HepG2 (cell line): ENCODE measurements around the gene ALX3. TPM values are rescaled to one million over a fixed set of nuclear protein-coding genes. Genes with fewer than 3 reads are reported as not detected.

Experiments used
- ATM ChIP-seq: fragments of 450-650 bp; IDR thresholded peaks from 2 replicates; pipeline ENCODE4 v1.7.1; 2017; ENCODE audit warnings: mild to moderate bottlenecking, borderline replicate concordance
- DR1 ChIP-seq: sonication (generic); formaldehyde crosslinking; IDR thresholded peaks from 2 replicates; pipeline ENCODE4 v1.8.0; 2021; ENCODE audit warnings: mild to moderate bottlenecking, missing genetic modification reagents, inconsistent platforms
- ELF1 ChIP-seq: sonication (generic); formaldehyde crosslinking; IDR thresholded peaks from 2 replicates; pipeline ENCODE4 v1.4.0; 2020; ENCODE audit warnings: missing genetic modification reagents
- ETV5 ChIP-seq: IDR thresholded peaks from 2 replicates; pipeline ENCODE4 v1.6.1; 2018; ENCODE audit warnings: missing biosample characterization, missing genetic modification reagents, inconsistent platforms, borderline replicate concordance
- GLMP ChIP-seq: sonication (generic); formaldehyde crosslinking; IDR thresholded peaks from 2 replicates; pipeline ENCODE4 v1.9.0; 2021; ENCODE audit warnings: missing genetic modification reagents, mild to moderate bottlenecking, borderline replicate concordance
- GPN1 ChIP-seq: sonication (generic); formaldehyde crosslinking; IDR thresholded peaks from 2 replicates; pipeline ENCODE4 v1.5.1; 2020; ENCODE audit warnings: missing genetic modification reagents, borderline replicate concordance
- GTF3A ChIP-seq: sonication (generic); formaldehyde crosslinking; conservative IDR thresholded peaks from 2 replicates; pipeline ENCODE4 v1.4.0; 2020; ENCODE audit warnings: mild to moderate bottlenecking, missing genetic modification reagents
- JUNB ChIP-seq: sonication (generic); formaldehyde crosslinking; IDR thresholded peaks from 2 replicates; pipeline ENCODE4 v1.8.0; 2022; ENCODE audit warnings: missing genetic modification reagents, mild to moderate bottlenecking, borderline replicate concordance
- MIER2 ChIP-seq: IDR thresholded peaks from 2 replicates; pipeline ENCODE4 v1.6.1; 2016; ENCODE audit warnings: missing biosample characterization, missing genetic modification reagents
- MXD4 ChIP-seq: IDR thresholded peaks from 2 replicates; pipeline ENCODE4 v1.6.1; 2016; ENCODE audit warnings: mild to moderate bottlenecking, missing biosample characterization, missing genetic modification reagents
- MYPOP ChIP-seq: sonication (generic); formaldehyde crosslinking; IDR thresholded peaks from 2 replicates; pipeline ENCODE4 v1.8.1; 2023; ENCODE audit warnings: mild to moderate bottlenecking, moderate library complexity, missing genetic modification reagents
- NFE2L2 ChIP-seq: fragments of 150-350 bp; IDR thresholded peaks from 2 replicates; pipeline ENCODE4 v1.6.1; 2014; ENCODE audit warnings: low read length
- POLR2AphosphoS5 ChIP-seq: IDR thresholded peaks from 2 replicates; pipeline ENCODE4 v1.6.1; 2012; ENCODE audit warnings: low read depth, low read length
- RBM22 ChIP-seq: fragments of 200-400 bp; formaldehyde crosslinking; optimal IDR thresholded peaks from 2 replicates; pipeline ENCODE3; 2017; ENCODE audit warnings: mild to moderate bottlenecking, low read length, moderate library complexity
- RXRB ChIP-seq: IDR thresholded peaks from 2 replicates; pipeline ENCODE4 v1.6.1; 2016; ENCODE audit warnings: borderline replicate concordance, missing genetic modification reagents, missing compliant biosample characterization
- SIN3A ChIP-seq: IDR thresholded peaks from 2 replicates; pipeline ENCODE4 v1.6.1; 2011; ENCODE audit warnings: low read depth, mild to moderate bottlenecking, control low read depth, low read length, borderline replicate concordance
- ZNF101 ChIP-seq: sonication (generic); formaldehyde crosslinking; IDR thresholded peaks from 2 replicates; pipeline ENCODE4 v1.4.0; 2020; ENCODE audit warnings: mild to moderate bottlenecking, low read depth, missing genetic modification reagents, borderline replicate concordance
- ZNF292 ChIP-seq: sonication (generic); formaldehyde crosslinking; IDR thresholded peaks from 2 replicates; pipeline ENCODE4 v1.8.1; 2022; ENCODE audit warnings: mild to moderate bottlenecking, low read depth, missing genetic modification reagents, borderline replicate concordance
- ZNF468 ChIP-seq: sonication (generic); formaldehyde crosslinking; IDR thresholded peaks from 2 replicates; pipeline ENCODE4 v1.8.0; 2022; ENCODE audit warnings: mild to moderate bottlenecking, moderate library complexity, missing genetic modification reagents
- ZNF547 ChIP-seq: sonication (generic); formaldehyde crosslinking; IDR thresholded peaks from 2 replicates; pipeline ENCODE4 v1.5.1; 2020; ENCODE audit warnings: mild to moderate bottlenecking, missing genetic modification reagents
- ZNF605 ChIP-seq: sonication (generic); formaldehyde crosslinking; IDR thresholded peaks from 2 replicates; pipeline ENCODE4 v1.8.0; 2022; ENCODE audit warnings: mild to moderate bottlenecking, missing genetic modification reagents
- ZNF672 ChIP-seq: sonication (generic); formaldehyde crosslinking; IDR thresholded peaks from 2 replicates; pipeline ENCODE4 v1.8.1; 2022; ENCODE audit warnings: missing genetic modification reagents
- ZNF709 ChIP-seq: sonication (generic); formaldehyde crosslinking; IDR thresholded peaks from 2 replicates; pipeline ENCODE4 v1.5.0; 2020; ENCODE audit warnings: mild to moderate bottlenecking, missing genetic modification reagents
- ZZZ3 ChIP-seq: sonication (generic); formaldehyde crosslinking; IDR thresholded peaks from 2 replicates; pipeline ENCODE4 v1.4.0; 2020; ENCODE audit warnings: missing genetic modification reagents, mild to moderate bottlenecking, borderline replicate concordance
- polyA plus RNA-seq, 8 experiments: library from polyadenylated mRNA; depleted of rRNA in 3 of 8; stranded (reverse) in 7 of 8; unstranded in 1 of 8; fragments of >200 nt; fragmentation: Illumina TruSeq in 4 of 8; extraction: Trizol in 4 of 8; gene quantifications; 2 replicates each; pipeline versions ENCODE4 v1.2.1 to v1.2.3, GENCODE V29; 2011 to 2016; ENCODE audit warnings: low read depth in 4 of 8, missing spikeins in 1 of 8, mixed read lengths in 1 of 8; ENCODE audit not compliant: insufficient read depth in 1 of 8
- total RNA-seq, 5 experiments: library from RNA; depleted of rRNA; stranded (reverse); fragments of >200 nt; fragmentation: Illumina TruSeq; extraction: Trizol; gene quantifications; 2 replicates each; pipeline ENCODE4 v1.2.3, GENCODE V29; 2016; ENCODE audit warnings: low read depth in 1 of 5
- TF ChIP-seq, protein P1 (sequence below): sonication (generic); formaldehyde crosslinking; IDR thresholded peaks from 2 replicates; pipeline ENCODE4 v1.4.0; 2020; ENCODE audit warnings: mild to moderate bottlenecking, missing genetic modification reagents, borderline replicate concordance

ALX3 gene
- total and polyA plus RNA-seq, 2 of the 13 experiments (the other 11 are each of a cell fraction or from before 2014, with no cell fraction given) = not detected

DNA sequence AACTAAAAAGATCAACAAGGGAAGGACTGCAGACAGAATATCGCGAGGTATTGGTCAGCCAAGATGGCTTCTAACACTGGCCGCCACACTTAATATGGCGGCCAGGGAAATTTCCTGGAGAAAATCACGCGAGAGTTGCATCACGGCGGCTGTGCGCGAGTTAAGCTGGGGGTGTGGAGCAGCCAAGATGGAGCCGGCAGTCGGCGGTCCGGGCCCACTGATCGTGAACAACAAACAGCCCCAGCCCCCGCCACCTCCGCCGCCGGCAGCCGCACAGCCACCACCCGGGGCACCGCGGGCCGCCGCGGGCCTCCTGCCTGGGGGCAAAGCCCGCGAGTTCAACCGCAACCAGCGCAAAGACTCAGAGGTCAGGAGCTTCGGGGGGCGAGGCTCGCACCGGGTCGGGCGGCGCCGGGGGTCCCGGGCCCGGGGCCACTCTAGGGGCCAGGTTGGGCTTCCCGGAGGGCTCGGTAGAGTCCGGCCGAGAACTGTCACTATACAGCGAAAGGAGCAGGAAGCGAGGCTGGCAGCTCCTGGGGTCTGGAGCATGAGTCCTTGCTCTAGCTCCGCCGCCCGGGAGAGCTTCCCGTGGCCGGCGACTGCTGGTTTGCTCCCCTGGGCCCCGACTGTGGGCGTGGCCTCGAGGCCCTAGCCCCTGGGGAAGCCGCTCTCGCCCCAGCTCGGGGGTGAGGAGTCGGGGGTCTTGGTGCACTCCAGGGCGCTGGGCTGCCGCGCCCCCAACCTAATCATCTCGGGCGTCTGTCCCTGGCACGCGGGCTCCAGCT lies 35.8 kb downstream of the ALX3 start, which contains the start of gene STRIP1 (continued):
- TF ChIP-seq ZNF709 (CRISPR knock-in tag) = peak; percentile 61; the same call in 1 of the 2 replicates
- TF ChIP-seq DR1 (CRISPR knock-in tag) = no peak
- peak; percentile 11 for TF ChIP-seq RBM22
- TF ChIP-seq ZNF292 (CRISPR knock-in tag) = no peak
- no peak; the same call in 1 of the 2 replicates for TF ChIP-seq ZNF605 (CRISPR knock-in tag)
- TF ChIP-seq GTF3A (CRISPR knock-in tag) = no peak
- no peak for TF ChIP-seq ZNF101 (CRISPR knock-in tag)
- peak; percentile 68 for TF ChIP-seq POLR2AphosphoS5
- TF ChIP-seq, protein P1, sequence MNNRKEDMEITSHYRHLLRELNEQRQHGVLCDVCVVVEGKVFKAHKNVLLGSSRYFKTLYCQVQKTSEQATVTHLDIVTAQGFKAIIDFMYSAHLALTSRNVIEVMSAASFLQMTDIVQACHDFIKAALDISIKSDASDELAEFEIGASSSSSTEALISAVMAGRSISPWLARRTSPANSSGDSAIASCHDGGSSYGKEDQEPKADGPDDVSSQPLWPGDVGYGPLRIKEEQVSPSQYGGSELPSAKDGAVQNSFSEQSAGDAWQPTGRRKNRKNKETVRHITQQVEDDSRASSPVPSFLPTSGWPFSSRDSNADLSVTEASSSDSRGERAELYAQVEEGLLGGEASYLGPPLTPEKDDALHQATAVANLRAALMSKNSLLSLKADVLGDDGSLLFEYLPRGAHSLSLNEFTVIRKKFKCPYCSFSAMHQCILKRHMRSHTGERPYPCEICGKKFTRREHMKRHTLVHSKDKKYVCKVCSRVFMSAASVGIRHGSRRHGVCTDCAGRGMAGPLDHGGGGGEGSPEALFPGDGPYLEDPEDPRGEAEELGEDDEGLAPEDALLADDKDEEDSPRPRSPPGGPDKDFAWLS (CRISPR knock-in tag) = no peak
- TF ChIP-seq ELF1 (CRISPR knock-in tag) = peak; percentile 80
- no peak for TF ChIP-seq ZNF468 (CRISPR knock-in tag)
- peak; percentile 94 for TF ChIP-seq SIN3A
- TF ChIP-seq RXRB (CRISPR knock-in tag) = peak; percentile 15; the same call in 1 of the 2 replicates
- TF ChIP-seq GPN1 = no peak
- no peak for TF ChIP-seq ZZZ3 (CRISPR knock-in tag)
- no peak for TF ChIP-seq MYPOP (CRISPR knock-in tag)
- TF ChIP-seq ZNF672 (CRISPR knock-in tag) = no peak
- TF ChIP-seq ZNF547 = peak; percentile 91
- TF ChIP-seq JUNB (CRISPR knock-in tag) = no peak
- peak; percentile 23; the same call in 1 of the 2 replicates for TF ChIP-seq ETV5 (CRISPR knock-in tag)
- TF ChIP-seq ATM = no peak
- TF ChIP-seq GLMP (CRISPR knock-in tag) = no peak
- no peak for TF ChIP-seq NFE2L2
- no peak; the same call in 1 of the 2 replicates for TF ChIP-seq MXD4 (CRISPR knock-in tag)
- TF ChIP-seq MIER2 (CRISPR knock-in tag) = no peak
